LNCaP clone FGC (cell line): ENCODE measurements around the gene LRRIQ4.

ENCODE experiments used
- DNase-seq: peaks from one replicate; pipeline ENCODE4 v3.0.0-alpha.2; 2011; ENCODE audit warnings: low read depth
- H3K4me3 ChIP-seq: 2 replicates; pipeline ENCODE4 v1.5.1; 2011; ENCODE audit warnings: mild to moderate bottlenecking, low read depth, low read length, control low read depth
- CTCF ChIP-seq: IDR thresholded peaks from 2 replicates; pipeline ENCODE4 v1.5.1; 2012; ENCODE audit warnings: mild to moderate bottlenecking; ENCODE audit not compliant: control insufficient read depth, insufficient read depth; ENCODE audit errors: extremely low read depth

The LRRIQ4 gene

GRCh38 chr3:169880576-169881250 is 68.0 kb downstream of the LRRIQ4 start:
- no peak for TF ChIP-seq CTCF

GRCh38 chr3:169886671-169887070 is 74.0 kb downstream of the LRRIQ4 start:
- TF ChIP-seq CTCF: no peak
- DNase-seq: peak; percentile 72
- no peak overlapping the region for H3K4me3 ChIP-seq

More at GRCh38 chr3:169880576-169881250, 68.0 kb downstream of the LRRIQ4 start:
- H3K4me3 ChIP-seq: no peak overlapping the region
- no peak for DNase-seq
